ENCODE data around the gene NPAS3. TPM values are rescaled to one million over a fixed set of nuclear protein-coding genes. Genes with fewer than 3 reads are reported as not detected.

Gene NPAS3
- polyA plus RNA-seq, 4 donors = 0.30 to 0.81 (median 0.62) TPM; not detected in 1

- H3K27me3 ChIP-seq (ENCODE audit: control insufficient read depth in 3 of 3, insufficient read depth in 3 of 3, low read length in 3 of 3) = no peaks in the 10 kb centered on the region
Measured at GRCh38 chr14:33569821-33570687, 631.4 kb downstream of the NPAS3 start.

GRCh38 chr14:33570694-33571310, 632.1 kb downstream of the NPAS3 start:
- WGBS, 3 donors = 55 to 74% (median 67%) methylated on average over 5 of the region's 5 CpGs
- no peaks in the 10 kb centered on the region for H3K36me3 ChIP-seq (ENCODE audit: control insufficient read depth in 3 of 3, insufficient read depth in 2 of 3, low read depth in 1 of 3, low read length in 3 of 3)
- DNase-seq (no peak), FAIRE-seq (no peak)
- H3K27ac ChIP-seq (ENCODE audit: low read depth in 1 of 3, low read length in 2 of 3) = no peak overlapping the region
- H3K9me3 ChIP-seq (ENCODE audit: control insufficient read depth in 2 of 2, insufficient read depth in 1 of 2, low read depth in 1 of 2, low read length in 1 of 2) = no peaks in the 10 kb centered on the region
- no peaks in the 10 kb centered on the region for H3K4me1 ChIP-seq (ENCODE audit: control insufficient read depth in 3 of 3, insufficient read depth in 2 of 3, low read depth in 1 of 3, low read length in 2 of 3)
- no peaks in the 10 kb centered on the region for H3K27me3 ChIP-seq (ENCODE audit: control insufficient read depth in 3 of 3, insufficient read depth in 3 of 3, low read length in 3 of 3)
- H3K4me3 ChIP-seq (ENCODE audit: low read depth in 1 of 3, low read length in 3 of 3) = no peak overlapping the region

More at GRCh38 chr14:33569821-33570687, 631.4 kb downstream of the NPAS3 start:
- H3K9me3 ChIP-seq (ENCODE audit: control insufficient read depth in 2 of 2, insufficient read depth in 1 of 2, low read depth in 1 of 2, low read length in 1 of 2) = no peaks in the 10 kb centered on the region
- no peak overlapping the region for H3K4me3 ChIP-seq (ENCODE audit: low read depth in 1 of 3, low read length in 3 of 3)
- no peaks in the 10 kb centered on the region for H3K36me3 ChIP-seq (ENCODE audit: control insufficient read depth in 3 of 3, insufficient read depth in 2 of 3, low read depth in 1 of 3, low read length in 3 of 3)
- H3K4me1 ChIP-seq (ENCODE audit: control insufficient read depth in 3 of 3, insufficient read depth in 2 of 3, low read depth in 1 of 3, low read length in 2 of 3) = no peaks in the 10 kb centered on the region
- no peak for DNase-seq
- H3K27ac ChIP-seq (ENCODE audit: low read depth in 1 of 3, low read length in 2 of 3) = no peak overlapping the region
- FAIRE-seq = no peak
- WGBS, 3 donors = 78 to 87% (median 82%) methylated on average over 10 of the region's 10 CpGs

- 81 to 95% (median 87%) methylated on average over 3 of the region's 3 CpGs for WGBS, 3 donors
- FAIRE-seq = no peak
Measured at GRCh38 chr14:33573301-33573880, 634.7 kb downstream of the NPAS3 start.

GRCh38 chr14:33576014-33576413, 637.3 kb downstream of the NPAS3 start:
- Histone ChIP-seq H3K4me3 (ENCODE audit: low read depth in 1 of 3, low read length in 3 of 3) (no peak overlapping the region), H3K36me3 (ENCODE audit: control insufficient read depth in 3 of 3, insufficient read depth in 2 of 3, low read depth in 1 of 3, low read length in 3 of 3) (no peaks in the 10 kb centered on the region), H3K4me1 (ENCODE audit: control insufficient read depth in 3 of 3, insufficient read depth in 2 of 3, low read depth in 1 of 3, low read length in 2 of 3) (no peaks in the 10 kb centered on the region), H3K9me3 (ENCODE audit: control insufficient read depth in 2 of 2, insufficient read depth in 1 of 2, low read depth in 1 of 2, low read length in 1 of 2) (no peaks in the 10 kb centered on the region), H3K27me3 (ENCODE audit: control insufficient read depth in 3 of 3, insufficient read depth in 3 of 3, low read length in 3 of 3) (no peaks in the 10 kb centered on the region), H3K27ac (ENCODE audit: low read depth in 1 of 3, low read length in 2 of 3) (no peak overlapping the region)
- DNase-seq (no peak), FAIRE-seq (no peak)
- WGBS, 3 donors = 41 to 63% (median 51%) methylated on average over 7 of the region's 7 CpGs

More at GRCh38 chr14:33573301-33573880, 634.7 kb downstream of the NPAS3 start:
- Histone ChIP-seq H3K4me1 (ENCODE audit: control insufficient read depth in 3 of 3, insufficient read depth in 2 of 3, low read depth in 1 of 3, low read length in 2 of 3) (no peaks in the 10 kb centered on the region), H3K9me3 (ENCODE audit: control insufficient read depth in 2 of 2, insufficient read depth in 1 of 2, low read depth in 1 of 2, low read length in 1 of 2) (no peaks in the 10 kb centered on the region), H3K27me3 (ENCODE audit: control insufficient read depth in 3 of 3, insufficient read depth in 3 of 3, low read length in 3 of 3) (no peaks in the 10 kb centered on the region), H3K36me3 (ENCODE audit: control insufficient read depth in 3 of 3, insufficient read depth in 2 of 3, low read depth in 1 of 3, low read length in 3 of 3) (no peaks in the 10 kb centered on the region), H3K4me3 (ENCODE audit: low read depth in 1 of 3, low read length in 3 of 3) (no peak overlapping the region), H3K27ac (ENCODE audit: low read depth in 1 of 3, low read length in 2 of 3) (no peak overlapping the region)
- DNase-seq = no peak

GRCh38 chr14:33578461-33579216, 640.0 kb downstream of the NPAS3 start:
- Histone ChIP-seq H3K36me3 (ENCODE audit: control insufficient read depth in 3 of 3, insufficient read depth in 2 of 3, low read depth in 1 of 3, low read length in 3 of 3) (no peaks in the 10 kb centered on the region), H3K4me3 (ENCODE audit: low read depth in 1 of 3, low read length in 3 of 3) (no peak overlapping the region), H3K27me3 (ENCODE audit: control insufficient read depth in 3 of 3, insufficient read depth in 3 of 3, low read length in 3 of 3) (no peaks in the 10 kb centered on the region), H3K27ac (ENCODE audit: low read depth in 1 of 3, low read length in 2 of 3) (no peak overlapping the region), H3K4me1 (ENCODE audit: control insufficient read depth in 3 of 3, insufficient read depth in 2 of 3, low read depth in 1 of 3, low read length in 2 of 3) (no peaks in the 10 kb centered on the region), H3K9me3 (ENCODE audit: control insufficient read depth in 2 of 2, insufficient read depth in 1 of 2, low read depth in 1 of 2, low read length in 1 of 2) (no peaks in the 10 kb centered on the region)
- FAIRE-seq = no peak
- DNase-seq = peak in 1 of 2 donors; percentile 9
- WGBS, 3 donors = 46 to 78% (median 49%) methylated on average over 3 of the region's 3 CpGs

- DNase-seq = peak; percentile 48 to 75
- H3K27ac ChIP-seq (ENCODE audit: low read depth in 1 of 3, low read length in 2 of 3) = no peak overlapping the region
- H3K27me3 ChIP-seq (ENCODE audit: control insufficient read depth in 3 of 3, insufficient read depth in 3 of 3, low read length in 3 of 3) = no peaks in the 10 kb centered on the region
- 15 to 57% (median 27%) methylated on average over 9 of the region's 9 CpGs for whole genome bisulfite sequencing, 3 donors
- H3K9me3 ChIP-seq (ENCODE audit: control insufficient read depth in 2 of 2, insufficient read depth in 1 of 2, low read depth in 1 of 2, low read length in 1 of 2) = no peaks in the 10 kb centered on the region
- no peak for FAIRE-seq
- no peak overlapping the region for H3K4me3 ChIP-seq (ENCODE audit: low read depth in 1 of 3, low read length in 3 of 3)
- no peaks in the 10 kb centered on the region for H3K36me3 ChIP-seq (ENCODE audit: control insufficient read depth in 3 of 3, insufficient read depth in 2 of 3, low read depth in 1 of 3, low read length in 3 of 3)
- H3K4me1 ChIP-seq (ENCODE audit: control insufficient read depth in 3 of 3, insufficient read depth in 2 of 3, low read depth in 1 of 3, low read length in 2 of 3) = no peaks in the 10 kb centered on the region
Measured at GRCh38 chr14:33580231-33580749, 641.6 kb downstream of the NPAS3 start.

- DNase-seq (no peak), FAIRE-seq (no peak)
- no peaks in the 10 kb centered on the region for H3K36me3 ChIP-seq (ENCODE audit: control insufficient read depth in 3 of 3, insufficient read depth in 2 of 3, low read depth in 1 of 3, low read length in 3 of 3)
- H3K9me3 ChIP-seq (ENCODE audit: control insufficient read depth in 2 of 2, insufficient read depth in 1 of 2, low read depth in 1 of 2, low read length in 1 of 2) = no peaks in the 10 kb centered on the region
- no peaks in the 10 kb centered on the region for H3K4me1 ChIP-seq (ENCODE audit: control insufficient read depth in 3 of 3, insufficient read depth in 2 of 3, low read depth in 1 of 3, low read length in 2 of 3)
- WGBS, 3 donors = 79 to 88% (median 85%) methylated on average over 2 of the region's 2 CpGs
- H3K27ac ChIP-seq (ENCODE audit: low read depth in 1 of 3, low read length in 2 of 3) = no peak overlapping the region
- no peaks in the 10 kb centered on the region for H3K27me3 ChIP-seq (ENCODE audit: control insufficient read depth in 3 of 3, insufficient read depth in 3 of 3, low read length in 3 of 3)
- no peak overlapping the region for H3K4me3 ChIP-seq (ENCODE audit: low read depth in 1 of 3, low read length in 3 of 3)
Measured at GRCh38 chr14:33580841-33581240, 642.2 kb downstream of the NPAS3 start.

GRCh38 chr14:33584697-33585096, 646.0 kb downstream of the NPAS3 start:
- no peak for FAIRE-seq
- no peaks in the 10 kb centered on the region for H3K27me3 ChIP-seq (ENCODE audit: control insufficient read depth in 3 of 3, insufficient read depth in 3 of 3, low read length in 3 of 3)
- 88 to 89% (median 89%) methylated on average over 2 of the region's 2 CpGs for WGBS, 3 donors
- no peaks in the 10 kb centered on the region for H3K4me1 ChIP-seq (ENCODE audit: control insufficient read depth in 3 of 3, insufficient read depth in 2 of 3, low read depth in 1 of 3, low read length in 2 of 3)
- H3K9me3 ChIP-seq (ENCODE audit: control insufficient read depth in 2 of 2, insufficient read depth in 1 of 2, low read depth in 1 of 2, low read length in 1 of 2) = no peaks in the 10 kb centered on the region
- H3K36me3 ChIP-seq (ENCODE audit: control insufficient read depth in 3 of 3, insufficient read depth in 2 of 3, low read depth in 1 of 3, low read length in 3 of 3) = no peaks in the 10 kb centered on the region
- peak in 1 of 2 donors; percentile 14 for DNase-seq
- no peak overlapping the region for H3K27ac ChIP-seq (ENCODE audit: low read depth in 1 of 3, low read length in 2 of 3)
- H3K4me3 ChIP-seq (ENCODE audit: low read depth in 1 of 3, low read length in 3 of 3) = no peak overlapping the region
